Activated B cell treated with CpG ODN at 0.5 μM for 24 hours (primary cell): ENCODE data around the gene GLB1L3. TPM values are rescaled to one million over a fixed set of nuclear protein-coding genes. Genes with fewer than 3 reads are reported as not detected.
A peak's percentile ranks its signal among the peaks of the same experiment; 100 is the strongest.
"Not testable (repeated sequence)": the region's sequence is repeated elsewhere in the genome, so short reads cannot be mapped to it uniquely, and the experiment has no call there.

Source experiments
- ATAC-seq: fragments of 200-7000 bp; cut with Tn5 transposase; one replicate; pipeline ENCODE4 v1.10.0; 2021; ENCODE audit warnings: low read depth, mild to moderate bottlenecking, moderate library complexity
- CTCF ChIA-PET: fragments of 350-600 bp; sonication (Branson Sonifier 250); formaldehyde crosslinking; loops from one replicate; lab custom pipeline; 2021; ENCODE audit warnings: antibody characterized with exemption; lab: Charles Lee
- POLR2A ChIA-PET: fragments of 350-600 bp; sonication (Branson Sonifier 250); formaldehyde crosslinking; loops from one replicate; lab custom pipeline; 2021; ENCODE audit warnings: antibody characterized with exemption; lab: Charles Lee
- DNase-seq: peaks from one replicate; pipeline ENCODE4 v3.0.0; 2022
- H3K27ac Mint-ChIP-seq: one replicate; pipeline ENCODE4 v1.8.0; 2020; ENCODE audit warnings: mixed read lengths
- H3K27me3 Mint-ChIP-seq: one replicate; pipeline ENCODE4 v1.8.0; 2021; ENCODE audit warnings: mixed read lengths
- H3K36me3 Mint-ChIP-seq: one replicate; pipeline ENCODE4 v1.8.0; 2021; ENCODE audit warnings: low read depth, mixed read lengths
- H3K4me1 Mint-ChIP-seq: one replicate; pipeline ENCODE4 v1.8.0; 2021; ENCODE audit warnings: mixed read lengths
- H3K4me3 Mint-ChIP-seq: one replicate; pipeline ENCODE4 v1.8.0; 2020; ENCODE audit warnings: mild to moderate bottlenecking, mixed read lengths
- H3K9me3 Mint-ChIP-seq: one replicate; pipeline ENCODE4 v1.8.0; 2020; ENCODE audit warnings: mixed read lengths
- CTCF ChIP-seq: fragments of 200-600 bp; IDR thresholded peaks from one replicate; pipeline ENCODE4 v1.8.0; 2022; ENCODE audit warnings: antibody characterized with exemption, mild to moderate bottlenecking
- intact Hi-C: fragments of 100-400 bp; cut with micrococcal nuclease; formaldehyde crosslinking; loops from one replicate; pipeline ENCODE4 v1.15.1; 2024
- total RNA-seq: library from RNA; stranded (reverse); gene quantifications from 2 replicates; pipeline ENCODE4 v1.2.3, GENCODE V29; 2022

Gene GLB1L3
- total RNA-seq, 1 donor from 2014 or later: not detected

GRCh38 chr11:134254433-134255183 is 21.6 kb upstream of the GLB1L3 start:
- ATAC-seq (no peak), DNase-seq (no peak)
- Mint-ChIP-seq H3K9me3 (no peaks in the 10 kb centered on the region), H3K27ac (no peak overlapping the region), H3K4me3 (peak overlapping the region; percentile 95), H3K27me3 (no peaks in the 10 kb centered on the region), H3K4me1 (peaks cover 22% of the 10 kb centered on the region), H3K36me3 (peaks cover 37% of the 10 kb centered on the region)
- CTCF ChIA-PET: interaction anchor here (0.9 kb wide), 1 partner anchor 21 kb away, joined by 3 read pairs; the partner anchor contains the start of gene GLB1L3
- POLR2A ChIA-PET: interaction anchor here (1.2 to 3.0 kb wide), 3 partner anchors 21 to 30 kb away, joined by 3 to 37 read pairs (median 13); partner anchors contain the start of genes GLB1L3, NCAPD3 and VPS26B
- TF ChIP-seq CTCF: no peak
- intact Hi-C loops: no loop called here

GRCh38 chr11:134255184-134255561 is 21.0 kb upstream of the GLB1L3 start:
- Mint-ChIP-seq H3K36me3 (peaks cover 37% of the 10 kb centered on the region), H3K4me1 (peaks cover 22% of the 10 kb centered on the region)
- CTCF ChIA-PET, intact Hi-C loops, ATAC-seq, H3K27ac Mint-ChIP-seq, H3K9me3 Mint-ChIP-seq, H3K4me3 Mint-ChIP-seq, DNase-seq, H3K27me3 Mint-ChIP-seq: not testable (repeated sequence)
- POLR2A ChIA-PET: interaction anchor here (3.0 kb wide), 1 partner anchor 31 kb away, joined by 37 read pairs; the partner anchor contains the start of genes NCAPD3 and VPS26B

- ChIA-PET CTCF (no interaction called here), POLR2A (interaction anchor here (0.5 kb wide), 1 partner anchor 22 kb away, joined by 4 read pairs; no protein-coding TSS in a partner anchor)
- H3K27me3 Mint-ChIP-seq: no peaks in the 10 kb centered on the region
- H3K4me1 Mint-ChIP-seq: peaks cover 18% of the 10 kb centered on the region
- no peak overlapping the region for H3K4me3 Mint-ChIP-seq
- ATAC-seq (no peak), DNase-seq (no peak)
- H3K9me3 Mint-ChIP-seq: no peaks in the 10 kb centered on the region
- peaks cover 46% of the 10 kb centered on the region for H3K36me3 Mint-ChIP-seq
- TF ChIP-seq CTCF: no peak
- H3K27ac Mint-ChIP-seq: no peak overlapping the region
- intact Hi-C loops: no loop called here
Observed at GRCh38 chr11:134257101-134257500, 19.1 kb upstream of the GLB1L3 start.

GRCh38 chr11:134258577-134258976 is 17.6 kb upstream of the GLB1L3 start:
- POLR2A ChIA-PET: no interaction called here
- CTCF ChIA-PET: no interaction called here

GRCh38 chr11:134260503-134260902 is 15.7 kb upstream of the GLB1L3 start:
- Mint-ChIP-seq H3K9me3 (no peaks in the 10 kb centered on the region), H3K36me3 (peaks cover 57% of the 10 kb centered on the region), H3K4me1 (no peaks in the 10 kb centered on the region), H3K27ac (no peak overlapping the region), H3K27me3 (no peaks in the 10 kb centered on the region), H3K4me3 (no peak overlapping the region)
- DNase-seq: no peak
- intact Hi-C loops: no loop called here
- CTCF ChIA-PET: no interaction called here
- POLR2A ChIA-PET: no interaction called here
- ATAC-seq: no peak
- no peak for TF ChIP-seq CTCF

More at GRCh38 chr11:134258577-134258976, 17.6 kb upstream of the GLB1L3 start:
- Mint-ChIP-seq H3K36me3 (peaks cover 55% of the 10 kb centered on the region), H3K4me1 (peaks cover 8% of the 10 kb centered on the region), H3K27ac (no peak overlapping the region), H3K27me3 (no peaks in the 10 kb centered on the region), H3K4me3 (no peak overlapping the region), H3K9me3 (no peaks in the 10 kb centered on the region)
- TF ChIP-seq CTCF: no peak
- no peak for DNase-seq
- no peak for ATAC-seq
- intact Hi-C loops: no loop called here
